Activated CD4-positive, alpha-beta memory T cell treated with anti-CD3 and anti-CD28 coated beads for 36 hours (primary cell): ENCODE data around the gene C1QTNF7. TPM values are rescaled to one million over a fixed set of nuclear protein-coding genes. Genes with fewer than 3 reads are reported as not detected.

ENCODE experiments used
- CTCF ChIA-PET: fragments of 350-600 bp; sonication (Branson Sonifier 250); formaldehyde crosslinking; loops from one replicate; lab custom pipeline; 2021; ENCODE audit warnings: antibody characterized with exemption, inconsistent platforms; lab: Charles Lee
- POLR2A ChIA-PET: fragments of 350-600 bp; sonication (Branson Sonifier 250); formaldehyde crosslinking; loops from one replicate; lab custom pipeline; 2021; ENCODE audit warnings: antibody characterized with exemption; lab: Charles Lee
- DNase-seq: peaks from one replicate; pipeline ENCODE4 v3.0.0-alpha.2; 2020
- H3K27ac Mint-ChIP-seq: one replicate; pipeline ENCODE4 v1.8.0; 2021; ENCODE audit warnings: mixed read lengths
- H3K27me3 Mint-ChIP-seq: one replicate; pipeline ENCODE4 v1.8.0; 2021; ENCODE audit warnings: mixed read lengths
- H3K36me3 Mint-ChIP-seq: one replicate; pipeline ENCODE4 v1.8.0; 2021; ENCODE audit warnings: mixed read lengths
- H3K4me1 Mint-ChIP-seq: one replicate; pipeline ENCODE4 v1.8.0; 2021; ENCODE audit warnings: low read depth, mixed read lengths
- H3K4me3 Mint-ChIP-seq: one replicate; pipeline ENCODE4 v1.8.0; 2021; ENCODE audit warnings: mild to moderate bottlenecking, mixed read lengths
- H3K9me3 Mint-ChIP-seq: one replicate; pipeline ENCODE4 v1.8.0; 2021; ENCODE audit warnings: mixed read lengths
- intact Hi-C: fragments of 100-400 bp; cut with micrococcal nuclease; formaldehyde crosslinking; loops from one replicate; pipeline ENCODE4 v1.15.1; 2023
- total RNA-seq, 2 experiments: library from RNA; stranded (reverse); gene quantifications; one replicate each; pipeline ENCODE4 v1.2.3, GENCODE V29; 2021

C1QTNF7 gene
- total RNA-seq, 2 experiments from 2014 or later = not detected

DNA sequence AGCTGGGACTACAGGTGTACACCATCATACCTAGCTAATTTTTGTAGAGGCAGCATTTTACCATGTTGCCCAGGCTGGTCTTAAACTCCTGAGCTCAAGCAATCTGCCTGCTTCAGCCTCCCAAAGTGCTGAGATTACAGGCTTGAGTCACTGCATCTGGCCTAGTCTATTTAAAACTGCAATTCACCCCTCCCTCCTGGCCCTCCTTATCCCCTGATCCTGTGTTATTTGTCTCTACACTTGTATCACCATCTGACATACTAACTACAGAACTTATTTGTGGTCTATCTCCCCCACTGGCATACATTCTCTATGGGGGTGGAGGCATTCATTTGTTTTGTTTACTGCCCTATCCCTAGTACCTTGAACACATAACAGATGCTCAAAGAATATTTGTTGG lies 65.6 kb downstream of the C1QTNF7 start:
- Mint-ChIP-seq H3K36me3 (peaks cover 17% of the 10 kb centered on the region), H3K4me3 (no peak overlapping the region), H3K27ac (no peak overlapping the region), H3K9me3 (peaks cover 29% of the 10 kb centered on the region), H3K4me1 (no peaks in the 10 kb centered on the region), H3K27me3 (peaks cover 4% of the 10 kb centered on the region)
- DNase-seq = no peak
- intact Hi-C loops = no loop called here
- CTCF ChIA-PET = no interaction called here
- POLR2A ChIA-PET = no interaction called here

DNA sequence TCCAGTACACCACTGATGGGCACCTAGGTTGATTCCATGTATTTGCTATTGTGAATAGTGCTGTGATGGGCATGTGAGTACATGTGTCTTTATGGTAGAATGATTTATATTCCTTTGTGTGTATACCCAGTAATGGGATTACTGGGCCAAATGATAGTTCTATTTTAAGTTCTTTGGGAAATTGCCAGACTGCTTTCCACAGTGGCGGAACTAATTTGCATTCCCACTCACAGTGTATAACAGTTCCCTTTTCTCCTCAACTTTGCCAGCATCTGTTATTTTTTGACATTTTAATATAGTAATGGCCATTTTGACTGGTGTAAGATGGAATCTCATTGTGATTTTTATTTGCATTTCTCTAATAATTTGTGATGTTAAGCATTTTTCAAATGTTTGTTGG lies 67.8 kb downstream of the C1QTNF7 start:
- Mint-ChIP-seq H3K9me3 (peaks cover 14% of the 10 kb centered on the region), H3K27me3 (peaks cover 4% of the 10 kb centered on the region), H3K27ac (no peak overlapping the region), H3K4me1 (no peaks in the 10 kb centered on the region), H3K36me3 (peaks cover 10% of the 10 kb centered on the region), H3K4me3 (no peak overlapping the region)
- no peak for DNase-seq
- ChIA-PET POLR2A (no interaction called here), CTCF (no interaction called here)
- intact Hi-C loops = no loop called here

Other genes with a start within 250 kb of the C1QTNF7 start
- not detected for gene CC2D2A, start 41.8 kb downstream of the C1QTNF7 start, total RNA-seq
- gene FBXL5, start 227.3 kb downstream of the C1QTNF7 start, total RNA-seq = 10 to 100 TPM; 26.5 to 30.4 TPM